DMS53 (cell line): ENCODE results near the gene ADIPOR2.

Experiments used
- DNase-seq: peaks from one replicate; lab custom pipeline; 2025; lab: John Stamatoyannopoulos, UW

The ADIPOR2 gene

GRCh38 chr12:1830401-1830845, 139.6 kb downstream of the ADIPOR2 start:
- no peak for DNase-seq

DNA sequence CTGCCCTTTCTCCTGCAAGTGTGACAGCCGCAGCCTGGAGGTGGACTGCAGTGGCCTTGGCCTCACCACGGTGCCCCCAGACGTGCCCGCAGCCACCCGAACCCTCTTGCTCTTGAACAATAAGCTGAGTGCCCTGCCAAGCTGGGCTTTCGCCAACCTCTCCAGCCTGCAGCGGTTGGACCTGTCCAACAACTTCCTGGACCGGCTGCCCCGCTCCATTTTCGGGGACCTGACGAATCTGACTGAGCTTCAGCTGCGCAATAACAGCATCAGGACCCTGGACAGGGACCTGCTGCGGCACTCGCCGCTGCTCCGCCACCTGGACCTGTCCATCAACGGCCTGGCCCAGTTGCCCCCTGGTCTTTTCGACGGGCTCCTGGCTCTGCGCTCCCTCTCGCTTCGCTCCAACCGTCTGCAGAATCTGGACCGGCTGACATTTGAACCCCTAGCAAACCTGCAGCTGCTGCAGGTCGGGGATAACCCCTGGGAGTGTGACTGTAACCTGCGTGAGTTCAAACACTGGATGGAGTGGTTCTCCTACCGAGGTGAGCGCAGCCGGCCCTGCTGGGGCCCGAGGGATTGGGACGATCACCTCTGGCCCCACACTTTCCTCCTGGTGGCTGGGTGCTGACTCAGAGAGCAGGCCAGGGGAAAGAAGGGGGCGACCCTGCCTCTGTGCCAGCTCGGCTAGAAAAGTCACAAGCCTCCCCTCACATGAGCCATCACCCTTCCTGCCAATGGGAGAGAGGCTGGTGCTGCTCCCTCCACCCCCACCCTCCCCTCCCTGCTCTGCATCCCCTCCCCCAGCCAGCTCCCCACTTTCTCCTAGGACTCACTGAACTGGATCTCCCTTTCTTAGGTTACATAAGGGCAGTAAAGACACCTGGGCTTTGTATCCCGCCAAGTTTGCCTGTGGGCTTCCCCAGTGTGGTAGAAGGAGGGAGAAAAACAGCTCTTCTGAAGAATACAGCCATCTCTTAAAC, 140.4 kb downstream of the ADIPOR2 start:
- DNase-seq: peak; percentile 79

DNA sequence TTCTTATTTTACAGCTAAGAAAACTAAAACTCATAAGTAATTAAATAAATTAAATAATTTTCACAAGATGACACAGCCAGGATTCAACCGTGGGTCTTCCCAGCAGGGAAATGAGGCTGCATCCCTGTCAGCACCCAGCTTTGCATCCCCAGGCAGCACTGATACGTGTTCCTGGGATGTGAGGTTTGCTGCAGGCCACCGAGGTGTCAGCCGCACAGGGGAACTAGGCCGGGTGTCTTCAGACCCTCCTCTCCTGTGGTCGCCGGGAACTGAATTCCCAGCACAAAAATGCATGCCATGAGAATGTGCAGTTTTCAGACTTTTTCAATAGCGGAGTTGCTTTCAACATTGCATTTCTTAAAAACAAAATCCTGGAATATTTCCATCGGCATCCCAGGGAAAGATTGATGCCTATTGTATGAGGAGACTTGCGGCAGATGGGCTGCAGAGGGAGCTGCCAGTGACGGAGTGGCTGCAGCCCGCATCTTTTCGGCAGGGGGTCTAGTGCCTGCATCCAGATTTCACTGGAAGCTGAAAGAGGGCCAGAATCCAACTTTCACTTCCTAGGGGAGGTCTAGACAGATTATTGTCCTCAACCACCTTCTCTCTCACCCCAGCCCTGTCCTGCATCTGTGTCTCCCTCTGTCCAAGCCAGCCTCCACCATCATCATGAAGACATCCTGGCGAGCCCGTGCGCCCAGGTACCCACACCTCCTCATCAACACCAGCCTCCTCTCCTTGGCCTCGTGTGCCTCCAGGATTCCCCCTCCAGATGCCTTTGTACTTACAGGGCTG, 142.1 kb downstream of the ADIPOR2 start:
- DNase-seq: no peak

GRCh38 chr12:1833596-1834028, 142.7 kb downstream of the ADIPOR2 start:
- DNase-seq: no peak

DNA sequence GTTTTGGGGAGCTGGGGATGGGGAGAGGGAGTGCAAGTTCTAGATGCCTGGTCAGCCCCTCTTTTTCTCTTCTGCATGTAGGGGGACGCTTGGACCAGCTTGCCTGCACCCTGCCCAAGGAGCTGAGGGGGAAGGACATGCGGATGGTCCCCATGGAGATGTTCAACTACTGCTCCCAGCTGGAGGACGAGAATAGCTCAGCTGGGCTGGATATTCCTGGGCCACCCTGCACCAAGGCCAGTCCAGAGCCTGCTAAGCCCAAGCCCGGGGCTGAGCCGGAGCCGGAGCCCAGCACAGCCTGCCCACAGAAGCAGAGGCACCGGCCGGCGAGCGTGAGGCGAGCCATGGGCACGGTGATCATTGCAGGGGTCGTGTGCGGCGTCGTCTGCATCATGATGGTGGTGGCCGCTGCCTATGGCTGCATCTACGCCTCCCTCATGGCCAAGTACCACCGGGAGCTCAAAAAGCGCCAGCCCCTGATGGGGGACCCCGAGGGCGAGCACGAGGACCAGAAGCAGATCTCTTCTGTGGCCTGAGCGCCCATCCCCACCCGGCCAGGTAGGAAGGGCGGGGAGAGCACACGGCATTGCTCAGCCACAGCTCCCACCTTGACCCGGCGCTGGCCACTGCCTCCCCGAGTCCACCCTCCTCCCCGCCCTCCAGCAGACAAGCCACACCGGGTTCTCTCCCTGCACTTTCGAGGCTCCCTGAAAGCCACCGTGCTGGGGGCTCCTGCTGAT, 143.5 kb downstream of the ADIPOR2 start:
- no peak for DNase-seq

DNA sequence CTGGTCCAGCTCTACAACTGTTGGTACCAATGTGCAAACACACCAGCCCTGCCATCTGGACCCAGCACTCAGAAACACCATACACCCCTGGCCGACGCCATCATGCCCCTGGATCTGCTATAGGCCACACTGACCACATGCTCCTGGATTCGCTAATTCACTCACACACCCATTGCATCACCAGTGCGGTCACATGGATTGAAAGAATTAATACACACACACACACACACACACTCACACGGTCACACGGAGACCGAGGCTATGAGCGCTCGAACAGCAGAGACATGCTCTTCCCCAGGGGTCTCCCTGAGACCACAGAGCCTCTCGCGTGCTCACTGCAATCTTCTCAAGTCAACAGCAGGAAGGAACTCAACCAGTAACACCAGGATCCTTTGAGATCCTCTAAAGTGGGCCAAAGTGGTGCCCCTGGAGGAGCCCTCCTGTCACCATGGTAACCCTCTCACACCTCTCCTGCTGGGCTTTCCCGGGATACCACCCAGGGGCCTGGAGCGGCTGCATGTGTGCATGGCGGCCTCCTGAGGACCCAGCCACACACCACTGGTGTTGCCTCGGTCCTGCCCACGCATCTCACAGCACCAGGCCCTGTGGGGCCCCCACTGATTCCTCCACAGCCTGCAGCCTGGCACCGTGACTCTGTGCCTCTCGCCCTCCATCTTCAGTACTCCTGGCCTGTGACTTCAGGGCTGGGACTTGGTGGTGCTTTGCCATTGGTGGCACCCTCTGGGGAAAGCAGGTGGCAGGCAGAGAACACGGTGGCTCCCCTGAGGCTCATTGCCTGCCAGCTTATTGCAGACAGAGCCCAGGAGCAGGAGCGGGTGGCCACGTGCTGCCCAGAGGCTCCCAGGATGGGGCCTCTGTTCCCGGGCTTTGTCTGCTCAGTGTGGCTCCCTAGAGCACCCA, 144.6 kb downstream of the ADIPOR2 start:
- DNase-seq: no peak

- DNase-seq: no peak
Observed at GRCh38 chr12:1836241-1836803, 145.5 kb downstream of the ADIPOR2 start.

GRCh38 chr12:1836854-1837421, 146.1 kb downstream of the ADIPOR2 start:
- no peak for DNase-seq

DNA sequence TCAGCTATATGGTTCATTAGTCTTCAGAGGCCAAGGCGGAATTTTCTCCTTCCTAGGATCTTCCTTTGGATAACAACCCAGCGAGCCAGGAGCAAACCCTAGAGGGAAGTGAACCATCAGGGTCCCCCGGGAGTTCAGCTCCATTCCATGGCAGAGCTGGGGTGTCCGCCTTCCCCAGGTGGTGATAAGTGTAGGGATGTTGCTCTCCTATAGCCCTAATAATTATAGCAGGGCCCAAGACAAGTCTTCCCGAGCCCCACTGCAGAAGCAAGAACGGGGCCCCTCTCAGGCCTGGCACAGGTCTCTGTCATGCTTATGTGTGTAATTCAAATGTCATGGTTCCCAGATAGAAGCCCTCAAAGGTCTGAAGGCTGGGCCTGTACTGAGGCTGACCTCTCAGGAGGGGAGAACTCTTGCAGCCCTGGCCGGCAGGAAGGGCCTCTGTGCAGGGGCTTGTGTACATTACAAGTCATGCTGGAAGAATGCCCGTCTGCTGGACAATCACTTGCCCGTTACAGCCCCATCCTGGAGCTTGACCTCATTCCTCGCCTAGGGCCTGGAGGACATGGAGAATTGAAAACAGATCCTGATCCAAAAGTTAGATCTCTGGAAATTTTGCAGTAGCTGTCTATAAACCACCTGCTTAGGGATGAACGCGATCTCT, 146.8 kb downstream of the ADIPOR2 start:
- DNase-seq: no peak
